ENCODE data around the gene RAD18. TPM values are rescaled to one million over a fixed set of nuclear protein-coding genes. Genes with fewer than 3 reads are reported as not detected.
A peak's percentile ranks its signal among the peaks of the same experiment; 100 is the strongest.

Gene RAD18
- total RNA-seq, 2 donors from 2014 or later: 12.2 to 15.6 TPM

GRCh38 chr3:8996681-8997121, 33.4 kb upstream of the RAD18 start:
- Histone ChIP-seq H3K9me3 (no peaks in the 10 kb centered on the region), H3K27me3 (replicated peaks; ENCODE audit: insufficient read depth) (no peaks in the 10 kb centered on the region), H3K4me3 (no peak overlapping the region), H3K4me1 (replicated peaks) (no peaks in the 10 kb centered on the region), H3K36me3 (no peaks in the 10 kb centered on the region), H3K27ac (no peak overlapping the region)
- WGBS: 43% methylated on average over 12 of the region's 12 CpGs
- intact Hi-C loops (cut with DNase I): loop anchor here (5.0 kb wide), 1 partner anchor 306 kb away; no protein-coding TSS in a partner anchor
- peak; percentile 21 for DNase-seq (ENCODE audit: low spot score)
- peak; percentile 33 for TF ChIP-seq POLR2AphosphoS5 (IDR thresholded peaks at IDR 0.05)
- TF ChIP-seq CTCF (IDR thresholded peaks at IDR 0.05): peak in 2 of 4 experiments; percentile 17 to 32
- TF ChIP-seq POLR2A (IDR thresholded peaks at IDR 0.05): no peak

GRCh38 chr3:8996216-8996615, 32.9 kb upstream of the RAD18 start:
- Histone ChIP-seq H3K36me3 (no peaks in the 10 kb centered on the region), H3K4me3 (no peak overlapping the region), H3K9me3 (no peaks in the 10 kb centered on the region), H3K4me1 (replicated peaks) (no peaks in the 10 kb centered on the region), H3K27me3 (replicated peaks; ENCODE audit: insufficient read depth) (no peaks in the 10 kb centered on the region), H3K27ac (no peak overlapping the region)
- TF ChIP-seq POLR2A (IDR thresholded peaks at IDR 0.05): no peak
- no peak for TF ChIP-seq CTCF (IDR thresholded peaks at IDR 0.05)
- no peak for TF ChIP-seq POLR2AphosphoS5 (IDR thresholded peaks at IDR 0.05)
- WGBS: 79% methylated on average over 2 of the region's 2 CpGs
- no peak for DNase-seq (ENCODE audit: low spot score)
- intact Hi-C loops (cut with DNase I): loop anchor here (5.0 kb wide), 1 partner anchor 306 kb away; no protein-coding TSS in a partner anchor

GRCh38 chr3:8994226-8994625, 31.0 kb upstream of the RAD18 start:
- no peak overlapping the region for H3K27ac ChIP-seq
- H3K9me3 ChIP-seq: no peaks in the 10 kb centered on the region
- intact Hi-C loops (cut with DNase I): no loop called here
- WGBS: 97% methylated on average over 15 of the region's 15 CpGs
- no peak overlapping the region for H3K4me3 ChIP-seq
- H3K4me1 ChIP-seq (replicated peaks): no peaks in the 10 kb centered on the region
- DNase-seq (ENCODE audit: low spot score): no peak
- TF ChIP-seq POLR2A (IDR thresholded peaks at IDR 0.05) (no peak), POLR2AphosphoS5 (IDR thresholded peaks at IDR 0.05) (no peak), CTCF (IDR thresholded peaks at IDR 0.05) (no peak)
- H3K36me3 ChIP-seq: no peaks in the 10 kb centered on the region
- H3K27me3 ChIP-seq (replicated peaks; ENCODE audit: insufficient read depth): no peaks in the 10 kb centered on the region

- WGBS: 75% methylated on average over 5 of the region's 5 CpGs
- no peak for DNase-seq (ENCODE audit: low spot score)
- H3K27me3 ChIP-seq (replicated peaks; ENCODE audit: insufficient read depth): no peaks in the 10 kb centered on the region
- H3K36me3 ChIP-seq: no peaks in the 10 kb centered on the region
- no peak overlapping the region for H3K4me3 ChIP-seq
- no peak overlapping the region for H3K27ac ChIP-seq
- no peaks in the 10 kb centered on the region for H3K9me3 ChIP-seq
- H3K4me1 ChIP-seq (replicated peaks): no peaks in the 10 kb centered on the region
- intact Hi-C loops (cut with DNase I): no loop called here
- TF ChIP-seq POLR2AphosphoS5 (IDR thresholded peaks at IDR 0.05) (no peak), CTCF (IDR thresholded peaks at IDR 0.05) (no peak), POLR2A (IDR thresholded peaks at IDR 0.05) (no peak)
These were observed 30.1 kb upstream of the RAD18 start for GRCh38 chr3:8993331-8993730.

- H3K27me3 ChIP-seq (replicated peaks; ENCODE audit: insufficient read depth): no peaks in the 10 kb centered on the region
- H3K27ac ChIP-seq: no peak overlapping the region
- no peaks in the 10 kb centered on the region for H3K36me3 ChIP-seq
- no peak overlapping the region for H3K4me3 ChIP-seq
- TF ChIP-seq POLR2A (IDR thresholded peaks at IDR 0.05) (no peak), CTCF (IDR thresholded peaks at IDR 0.05) (no peak), POLR2AphosphoS5 (IDR thresholded peaks at IDR 0.05) (no peak)
- WGBS: 82% methylated on average over 11 of the region's 11 CpGs
- no peaks in the 10 kb centered on the region for H3K4me1 ChIP-seq (replicated peaks)
- no peaks in the 10 kb centered on the region for H3K9me3 ChIP-seq
- no peak for DNase-seq (ENCODE audit: low spot score)
- intact Hi-C loops (cut with DNase I): no loop called here
These were observed 29.6 kb upstream of the RAD18 start for GRCh38 chr3:8992854-8993253.
